ENCODE measurements around the gene HOXD9.

The HOXD9 gene

GRCh38 chr2:176140513-176141317, 18.2 kb downstream of the HOXD9 start:
- DNase-seq = peak; percentile 62

DNA sequence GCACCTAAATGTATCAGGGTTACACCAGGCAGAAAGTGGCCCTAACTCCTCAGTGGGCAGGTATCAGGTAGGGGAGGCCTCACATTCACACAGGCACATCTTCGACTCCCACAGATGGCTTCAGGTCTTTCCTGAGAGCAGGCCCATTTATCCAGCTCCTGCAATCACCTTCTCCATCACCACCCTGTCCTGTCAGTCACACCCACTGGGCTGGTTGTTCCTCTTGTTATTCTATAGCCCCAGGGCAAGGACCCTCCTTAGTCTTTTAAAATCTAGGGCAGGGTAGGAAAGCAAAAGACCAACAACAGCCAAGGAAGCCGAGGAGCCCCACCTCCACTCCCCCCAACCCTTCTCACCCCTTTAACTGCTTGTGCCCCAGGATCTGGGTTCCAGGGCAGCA, 19.8 kb downstream of the HOXD9 start:
- DNase-seq = no peak

DNA sequence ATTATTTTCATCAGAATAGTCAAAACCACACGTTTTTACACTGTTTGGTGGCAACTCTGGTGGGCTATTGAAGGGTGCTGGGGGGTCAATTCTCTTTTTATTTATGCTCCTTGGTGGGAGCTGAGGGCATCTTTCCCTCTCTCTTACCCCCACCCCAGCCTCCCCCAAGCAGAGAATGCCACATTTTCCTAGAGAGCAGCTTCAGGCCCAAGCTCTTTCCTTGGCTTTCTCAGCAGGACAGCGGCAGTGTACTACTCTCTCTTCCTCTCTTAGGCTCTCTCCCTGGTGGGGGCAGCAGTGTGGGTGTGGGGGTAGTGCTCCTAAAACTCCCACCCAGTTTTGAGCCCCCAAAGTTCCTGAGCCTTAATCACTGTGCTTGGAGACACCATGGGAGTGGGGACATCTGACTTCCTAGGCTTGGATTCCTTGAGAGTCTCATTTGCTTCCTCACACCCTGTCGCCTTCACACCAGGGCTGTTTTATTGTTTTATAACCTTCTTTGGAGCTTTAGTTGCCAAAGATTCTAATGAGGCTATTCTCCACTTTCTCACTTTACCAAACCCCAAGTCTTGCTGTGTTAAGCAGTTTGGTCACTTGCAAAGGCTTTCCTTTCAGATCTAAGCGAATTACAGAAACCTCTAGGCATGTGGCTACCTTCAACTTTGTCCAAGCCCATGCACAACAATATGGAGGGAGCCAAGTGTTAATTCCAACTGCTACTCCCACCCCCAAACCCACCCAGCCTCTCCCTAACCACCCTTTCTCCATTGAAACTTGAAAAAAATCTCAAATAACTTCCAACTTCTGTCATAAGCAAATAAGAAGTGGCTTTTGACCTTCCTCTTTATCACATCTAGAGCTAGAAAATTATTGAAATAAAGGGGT, 22.8 kb downstream of the HOXD9 start:
- DNase-seq = no peak

- DNase-seq = no peak
These were observed 23.6 kb downstream of the HOXD9 start for GRCh38 chr2:176146101-176146500.

DNA sequence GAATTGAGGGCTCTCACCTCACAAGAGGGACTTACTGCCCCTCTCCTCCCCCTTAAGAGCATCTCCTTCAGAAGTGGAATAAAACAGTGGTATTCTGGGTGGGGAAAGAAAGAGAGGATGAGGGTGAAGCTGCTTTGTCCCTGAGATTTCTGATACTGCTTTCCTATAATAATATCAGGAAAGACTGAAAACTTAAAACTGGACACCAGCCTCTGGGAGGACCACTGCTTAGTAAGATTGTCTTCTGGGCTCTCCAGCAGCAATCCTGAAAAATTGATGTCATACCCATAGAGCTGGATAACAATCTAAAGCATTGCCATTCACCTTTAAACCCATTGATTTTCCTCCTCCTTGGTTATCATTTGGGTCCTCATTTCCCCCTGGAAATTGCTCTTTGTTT, 24.1 kb downstream of the HOXD9 start:
- DNase-seq = no peak

GRCh38 chr2:176147210-176147799, 24.8 kb downstream of the HOXD9 start:
- no peak for DNase-seq

DNA sequence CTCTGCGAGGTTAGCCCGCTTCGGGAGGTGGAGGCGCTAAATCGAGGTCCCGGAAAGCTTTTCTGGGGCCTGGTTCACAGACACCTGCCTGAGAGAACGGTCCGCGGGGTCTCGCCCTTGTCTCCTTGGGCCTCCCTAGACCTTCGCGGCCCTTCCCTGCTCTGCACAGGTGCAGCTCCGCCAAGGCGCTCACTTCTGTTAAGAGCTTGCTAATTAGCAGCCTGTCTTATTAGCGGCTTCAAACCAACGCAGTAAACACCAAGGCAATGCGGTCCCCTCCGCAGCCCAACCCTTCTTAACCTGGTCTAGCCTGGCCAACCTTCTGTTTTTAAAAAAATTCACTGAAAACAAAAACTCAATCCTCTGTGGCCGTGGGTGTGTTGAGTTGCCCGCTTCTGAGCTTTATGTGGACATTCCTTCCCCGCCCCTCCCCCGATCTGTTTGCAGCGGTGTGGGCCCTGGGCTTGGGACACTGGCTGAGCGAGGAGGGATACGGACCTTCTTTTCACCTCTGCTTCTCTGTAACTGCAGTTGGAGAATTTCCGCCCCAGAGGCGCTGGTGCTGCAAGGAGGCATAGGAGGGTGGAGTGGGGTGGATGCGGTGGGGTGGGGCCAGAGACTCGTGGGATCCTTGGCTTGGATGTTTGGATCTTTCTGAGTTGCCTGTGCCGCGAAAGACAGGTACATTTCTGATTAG, 25.4 kb downstream of the HOXD9 start:
- no peak for DNase-seq

DNA sequence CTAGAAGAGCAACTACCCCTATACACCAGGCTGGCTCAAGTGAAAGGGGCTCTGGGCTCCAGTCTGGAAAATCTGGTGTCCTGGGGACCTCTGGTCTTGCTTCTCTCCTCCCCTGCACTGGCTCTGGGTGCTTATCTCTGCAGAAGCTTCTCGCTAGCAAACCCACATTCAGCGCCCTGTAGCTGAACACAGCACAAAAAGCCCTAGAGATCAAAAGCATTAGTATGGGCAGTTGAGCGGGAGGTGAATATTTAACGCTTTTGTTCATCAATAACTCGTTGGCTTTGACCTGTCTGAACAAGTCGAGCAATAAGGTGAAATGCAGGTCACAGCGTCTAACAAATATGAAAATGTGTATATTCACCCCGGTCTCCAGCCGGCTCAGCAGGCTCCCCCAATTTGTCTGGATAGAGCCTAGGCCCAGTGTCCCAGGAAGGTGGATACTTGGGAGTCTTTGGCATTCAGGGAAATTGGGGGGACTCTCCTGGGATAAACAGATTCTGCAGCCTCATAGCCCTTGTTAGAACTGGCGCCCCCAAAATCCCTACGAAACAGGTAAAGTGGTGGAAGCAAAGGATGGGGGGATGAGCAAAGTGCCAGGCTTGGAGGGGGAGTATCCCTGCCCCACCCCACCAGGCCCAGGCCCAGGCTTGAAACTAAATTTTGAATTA, 26.4 kb downstream of the HOXD9 start:
- no peak for DNase-seq

DNA sequence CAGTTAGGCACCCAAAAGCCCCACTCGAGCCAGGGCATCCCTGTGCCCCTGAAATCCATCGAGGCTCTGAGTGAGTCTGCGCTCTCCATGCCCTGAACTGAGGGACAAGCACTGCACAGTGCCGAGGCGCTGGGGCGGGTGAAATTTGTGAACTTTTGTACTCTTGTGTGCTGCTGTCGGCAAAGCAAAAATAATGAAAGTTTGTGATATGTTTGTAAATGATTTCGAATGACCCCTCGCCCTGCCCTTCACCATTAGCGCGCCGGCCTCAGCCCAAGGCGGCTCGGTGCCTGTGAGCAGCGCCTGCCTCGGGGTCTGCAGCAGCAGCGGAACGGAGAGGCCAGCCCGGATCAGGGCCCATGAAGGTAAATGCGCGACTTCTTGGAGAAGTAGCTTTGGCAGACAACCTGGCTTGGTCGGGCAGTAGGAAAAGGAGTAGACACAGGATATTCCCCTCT, 27.0 kb downstream of the HOXD9 start:
- no peak for DNase-seq

DNA sequence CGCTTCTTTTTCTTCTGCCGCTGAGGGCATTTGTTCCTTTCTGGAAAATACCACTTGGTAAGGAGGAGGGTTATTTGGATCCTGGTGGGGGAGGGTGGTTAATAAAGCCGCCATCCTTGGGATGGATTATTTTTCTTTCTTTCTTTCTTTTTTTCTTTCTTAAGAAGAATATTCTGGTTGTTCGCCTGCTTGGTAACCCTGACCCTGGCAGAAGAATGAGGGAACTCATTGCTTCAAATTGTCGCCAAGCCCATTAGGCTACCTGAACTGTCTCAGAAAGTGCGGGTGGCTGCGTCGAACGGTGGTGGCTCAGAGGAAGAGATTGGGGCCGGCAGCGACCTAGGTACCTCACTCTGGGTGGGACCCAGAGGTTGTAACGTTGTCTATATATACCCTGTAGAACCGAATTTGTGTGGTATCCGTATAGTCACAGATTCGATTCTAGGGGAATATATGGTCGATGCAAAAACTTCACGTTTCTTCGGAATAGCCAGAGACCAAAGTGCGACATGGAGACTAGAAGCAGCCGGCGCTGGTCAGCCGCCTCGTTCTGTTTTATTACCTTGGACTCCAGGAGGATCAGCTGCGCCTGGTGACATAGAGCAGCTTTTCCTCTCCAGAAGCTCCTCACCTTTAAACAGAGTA, 27.5 kb downstream of the HOXD9 start:
- no peak for DNase-seq

DNA sequence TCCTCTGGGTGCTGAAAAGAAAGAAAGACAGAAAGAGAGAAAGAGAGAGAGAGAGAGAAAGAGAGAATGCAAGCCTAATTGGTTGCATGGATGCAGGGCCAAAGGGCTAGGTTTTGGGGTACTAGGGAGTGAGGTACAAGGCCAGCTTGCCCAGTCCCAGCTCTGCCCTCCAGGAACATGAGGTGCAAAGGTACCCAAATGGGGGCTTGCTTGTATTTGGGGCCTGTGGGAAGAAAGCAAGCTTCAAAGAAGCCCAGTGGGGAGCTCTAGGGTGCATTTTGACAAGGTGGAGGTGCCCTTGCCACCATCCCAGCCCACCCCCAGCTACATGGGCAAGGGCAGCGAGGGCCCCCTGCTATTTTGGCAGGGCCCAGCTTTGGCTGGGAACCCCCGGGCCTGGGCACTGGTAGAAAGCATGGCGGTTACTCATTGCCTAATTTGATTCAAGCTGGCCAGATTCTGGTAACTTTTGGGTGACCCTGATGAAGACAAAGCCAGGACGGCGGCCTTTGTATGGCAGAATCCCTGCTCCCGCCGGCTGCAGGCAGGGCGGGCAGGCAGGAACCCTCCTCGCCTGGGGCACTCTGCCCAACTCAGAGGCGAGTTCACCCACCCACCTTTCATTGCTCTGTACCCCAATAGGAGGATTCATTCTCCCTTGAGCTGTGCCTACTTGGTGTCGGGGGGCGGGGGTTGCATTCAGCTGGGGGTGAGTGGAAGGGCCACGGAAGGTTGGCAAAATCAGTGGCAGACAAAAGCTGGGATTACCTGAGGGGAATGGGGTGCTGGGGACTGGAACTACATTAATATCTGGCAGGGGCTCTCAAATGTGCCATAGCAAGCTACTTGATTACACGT, 28.3 kb downstream of the HOXD9 start:
- no peak for DNase-seq

DNA sequence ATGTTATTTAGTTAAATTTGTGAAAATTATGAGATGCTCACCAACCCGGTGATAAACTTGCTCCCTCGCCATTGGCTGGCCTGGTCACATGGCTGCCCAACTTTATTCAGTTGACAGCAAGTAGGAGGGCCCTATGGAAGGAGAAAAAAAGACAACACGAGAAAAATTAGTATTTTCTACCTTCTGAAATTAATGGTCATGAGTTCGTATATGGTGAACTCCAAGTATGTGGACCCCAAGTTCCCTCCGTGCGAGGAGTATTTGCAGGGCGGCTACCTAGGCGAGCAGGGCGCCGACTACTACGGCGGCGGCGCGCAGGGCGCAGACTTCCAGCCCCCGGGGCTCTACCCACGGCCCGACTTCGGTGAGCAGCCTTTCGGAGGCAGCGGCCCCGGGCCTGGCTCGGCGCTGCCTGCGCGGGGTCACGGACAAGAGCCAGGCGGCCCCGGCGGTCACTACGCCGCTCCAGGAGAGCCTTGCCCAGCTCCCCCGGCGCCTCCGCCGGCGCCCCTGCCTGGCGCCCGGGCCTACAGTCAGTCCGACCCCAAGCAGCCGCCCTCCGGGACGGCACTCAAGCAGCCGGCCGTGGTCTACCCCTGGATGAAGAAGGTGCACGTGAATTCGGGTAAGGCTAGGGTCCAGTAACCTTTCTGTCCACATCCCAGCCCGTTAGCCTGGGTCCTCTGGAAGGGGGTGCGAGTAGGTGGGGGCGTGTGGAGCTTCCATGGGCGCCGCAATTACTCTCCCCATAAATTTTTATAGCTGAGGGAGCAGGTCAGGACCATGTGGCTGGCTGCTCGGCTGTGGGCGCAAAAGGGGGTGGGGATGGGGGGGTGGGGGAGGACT, 29.1 kb downstream of the HOXD9 start, which contains the start of gene HOXD4:
Gene HOXD4 (plus strand): TSS at position 109 of the 846 bp plus-strand sequence. CDS start 84 bp downstream, at position 193.
- DNase-seq = no peak

- no peak for DNase-seq
These were observed 30.0 kb downstream of the HOXD9 start for GRCh38 chr2:176152350-176153181.

DNA sequence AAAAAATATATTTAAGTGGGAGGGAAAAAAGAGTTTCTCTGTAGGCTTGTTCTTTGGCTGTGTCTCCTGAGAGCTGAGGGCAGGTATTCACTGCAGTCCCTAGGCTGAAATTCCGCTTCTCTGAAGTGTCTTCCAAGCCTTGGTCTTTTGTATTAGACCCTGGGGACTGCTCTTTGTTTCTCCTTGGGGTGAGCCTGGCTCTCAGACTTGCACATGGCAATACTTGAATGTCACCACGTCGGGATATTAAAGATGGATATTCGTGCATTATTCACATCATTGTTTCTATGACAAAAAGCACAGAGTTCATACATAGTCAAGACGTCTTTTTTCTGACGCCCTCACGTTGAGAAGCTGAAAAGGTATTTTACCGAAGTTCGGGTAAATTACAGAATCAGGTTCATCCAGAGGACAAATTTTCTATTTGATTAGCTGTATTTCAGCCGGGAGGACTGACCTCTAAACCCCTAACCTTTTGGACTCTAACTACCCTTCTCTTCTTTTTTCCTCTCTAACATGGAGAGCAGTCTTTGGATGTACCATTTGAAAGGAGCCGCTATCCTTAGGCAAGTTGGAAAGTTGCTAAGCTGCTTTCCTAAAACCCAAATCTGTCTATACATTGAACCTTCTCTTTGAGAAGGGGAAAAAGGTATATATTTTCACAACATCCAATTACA, 32.2 kb downstream of the HOXD9 start:
- no peak for DNase-seq

- no peak for DNase-seq
These were observed 33.0 kb downstream of the HOXD9 start for GRCh38 chr2:176155356-176156044.

DNA sequence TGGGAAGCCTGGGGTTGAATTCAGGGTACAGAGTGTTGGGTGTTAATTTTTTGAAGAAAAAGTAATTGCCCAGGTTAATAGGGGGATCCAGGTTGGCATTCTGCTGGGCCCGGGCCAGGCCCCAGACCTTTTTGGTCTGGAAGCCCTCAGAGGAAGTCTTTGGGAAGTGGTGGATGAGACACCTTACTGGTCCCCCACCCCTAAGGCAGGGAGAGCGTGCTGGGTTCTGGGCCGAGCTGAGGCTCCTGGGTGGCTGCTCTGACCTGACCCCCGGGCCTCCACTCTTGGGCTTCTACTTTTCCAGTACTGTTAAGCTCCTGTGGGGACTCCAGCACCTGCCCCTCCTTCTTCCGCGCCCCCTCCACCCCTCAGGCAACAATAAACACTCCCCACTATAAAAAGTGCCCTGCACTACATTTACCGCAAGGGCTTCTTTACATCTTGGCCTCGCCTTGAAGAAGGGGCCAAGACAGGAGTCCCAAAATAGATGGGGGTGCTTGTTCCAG, 33.8 kb downstream of the HOXD9 start:
- no peak for DNase-seq

GRCh38 chr2:176156807-176157498, 34.4 kb downstream of the HOXD9 start, which contains the start of gene HOXD3:
HOXD3 (plus strand) TSS chr2:176157307; CDS start chr2:176169115, 11,808 bp downstream.
- DNase-seq = no peak

Measured in stimulated activated CD4-positive, alpha-beta T cell treated with anti-CD3 and anti-CD28 coated beads, Interleukin-12 subunit alpha, Interleukin-12 subunit beta, amount 100 ng/mL, for 4 hours (primary cell).